HG02759 (cell line): ENCODE measurements around the gene PRR14.
"Not testable (repeated sequence)": the region's sequence is repeated elsewhere in the genome, so short reads cannot be mapped to it uniquely, and the experiment has no call there.

Experiments
- ATAC-seq: cut with Tn5 transposase; IDR thresholded peaks from one replicate; pipeline ENCODE4 v1.9.1; 2021; ENCODE audit warnings: mild to moderate bottlenecking, moderate library complexity; ENCODE audit not compliant: unreplicated experiment

Gene PRR14

DNA sequence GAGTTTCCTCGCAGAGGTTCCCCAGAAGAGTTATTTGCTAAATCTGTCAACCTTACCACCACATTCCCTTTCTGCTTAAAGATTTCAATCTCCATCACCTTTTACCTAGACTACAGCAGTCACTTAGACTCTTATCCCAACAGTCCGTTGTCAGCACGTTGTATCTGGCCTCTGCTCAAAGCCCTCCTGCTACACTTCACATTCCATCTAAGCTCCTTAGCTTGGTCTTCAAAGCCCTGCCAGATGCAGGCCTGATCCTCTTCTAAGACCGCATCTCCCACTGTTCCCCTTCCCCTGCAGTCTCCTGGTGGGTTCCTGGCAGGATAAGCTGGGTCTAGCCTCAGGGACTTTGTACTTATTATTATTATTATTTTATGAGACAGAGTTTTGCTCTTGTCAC lies 37.9 kb downstream of the PRR14 start:
- no peak for ATAC-seq

DNA sequence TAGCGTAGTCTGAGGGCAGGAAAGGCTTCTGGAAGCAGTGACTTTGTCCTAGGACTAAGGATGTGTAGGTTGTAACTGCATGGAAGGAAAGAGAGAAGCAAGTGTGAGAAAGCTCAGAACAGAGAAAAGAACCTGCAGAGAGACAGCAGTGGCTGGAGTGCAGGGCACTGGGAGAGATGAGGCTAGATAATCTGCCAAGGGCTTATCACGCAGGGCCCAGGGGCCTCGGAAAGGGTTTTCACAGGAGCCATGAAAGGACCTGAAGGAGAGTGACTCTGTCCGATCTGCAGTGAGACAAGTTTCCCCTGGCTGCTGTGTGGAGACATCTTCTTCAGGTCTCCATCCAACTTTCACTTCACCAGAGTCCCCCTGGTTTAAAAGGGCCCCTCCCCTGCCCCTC lies 41.1 kb downstream of the PRR14 start:
- no peak for ATAC-seq

DNA sequence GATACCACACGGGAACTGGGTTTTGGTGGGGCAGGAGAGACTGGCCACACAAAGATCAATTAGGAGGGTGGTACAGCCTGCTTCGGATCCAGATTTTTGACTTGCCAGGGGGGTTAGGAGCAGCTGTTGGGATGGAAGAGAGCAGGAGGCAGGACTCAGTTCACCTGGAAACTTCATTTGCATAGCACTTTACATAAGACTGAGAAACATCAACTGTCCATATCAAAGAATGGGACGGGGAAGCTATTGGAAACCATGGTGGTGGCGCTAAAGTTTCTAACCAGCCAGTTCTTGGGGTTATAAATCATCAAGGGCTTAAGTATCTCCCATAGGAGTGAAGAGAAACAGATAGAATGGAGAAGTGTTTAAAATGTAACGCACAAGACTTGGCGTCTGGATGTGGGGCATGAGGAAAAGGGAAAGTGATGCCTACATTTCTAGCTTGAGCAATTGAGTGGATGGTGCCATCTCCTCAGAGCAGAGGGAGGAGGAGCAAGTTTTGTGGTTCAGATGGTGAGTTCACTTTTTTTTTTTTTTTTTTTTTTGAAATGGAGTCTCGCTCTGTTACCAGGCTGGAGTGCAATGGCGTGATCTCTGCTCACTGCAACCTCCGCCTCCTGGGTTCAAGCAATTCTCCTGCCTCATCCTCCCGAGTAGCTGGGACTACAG lies 41.8 kb downstream of the PRR14 start:
- no peak for ATAC-seq

DNA sequence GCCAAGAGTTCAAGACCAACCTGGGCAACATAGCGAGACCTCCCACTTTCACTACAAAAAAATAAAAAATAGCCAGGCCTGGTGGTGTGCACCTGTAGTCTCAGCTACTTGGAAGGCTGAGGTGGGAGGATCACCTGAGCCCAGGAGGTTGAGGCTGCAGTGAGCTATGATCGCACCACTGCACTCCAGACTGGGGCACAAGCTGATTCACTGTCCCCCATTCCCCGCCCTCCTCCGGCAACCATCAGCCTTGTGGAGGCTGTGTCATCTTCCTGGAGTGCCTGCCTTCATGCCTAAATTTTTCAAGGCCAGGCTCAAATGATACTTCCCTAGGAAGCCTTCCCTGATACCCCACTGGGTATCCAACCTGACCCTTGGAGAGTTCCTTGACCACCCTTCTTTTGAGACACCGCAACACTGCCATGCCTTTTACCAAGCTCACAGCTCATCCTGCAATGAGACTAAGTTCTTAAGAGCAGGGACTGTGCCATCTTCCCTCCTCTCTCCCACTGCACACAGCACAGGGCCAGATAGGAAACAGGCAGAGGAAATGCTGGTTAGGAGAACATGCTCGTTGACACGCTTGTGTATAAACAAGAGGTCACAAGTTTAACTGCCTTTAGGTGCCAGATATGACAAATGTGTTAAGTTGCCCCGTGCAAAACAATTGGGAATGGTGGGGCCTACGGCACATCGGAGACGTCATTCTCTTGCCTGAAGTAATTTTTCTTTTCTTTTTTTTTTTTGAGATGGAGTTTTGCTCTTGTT lies 44.4 kb downstream of the PRR14 start:
- no peak for ATAC-seq

DNA sequence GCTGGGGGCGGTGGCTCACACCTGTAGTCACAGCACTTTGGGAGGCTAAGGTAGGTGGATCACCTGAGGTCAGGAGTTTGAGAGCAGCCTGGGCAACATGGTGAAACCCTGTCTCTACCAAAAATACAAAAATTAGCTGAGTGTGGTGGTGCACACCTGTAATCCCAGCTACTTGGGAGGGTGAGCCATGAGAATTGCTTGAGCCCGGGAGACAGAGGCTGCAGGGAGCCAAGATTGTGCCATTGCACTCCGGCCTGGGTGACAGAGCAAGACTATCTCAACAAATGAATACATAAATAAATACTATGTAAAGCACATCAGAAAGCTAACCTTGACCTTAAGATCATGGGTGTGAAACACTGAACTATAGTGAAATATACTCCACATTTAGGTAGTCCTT lies 45.9 kb downstream of the PRR14 start:
- not testable (repeated sequence) for ATAC-seq

DNA sequence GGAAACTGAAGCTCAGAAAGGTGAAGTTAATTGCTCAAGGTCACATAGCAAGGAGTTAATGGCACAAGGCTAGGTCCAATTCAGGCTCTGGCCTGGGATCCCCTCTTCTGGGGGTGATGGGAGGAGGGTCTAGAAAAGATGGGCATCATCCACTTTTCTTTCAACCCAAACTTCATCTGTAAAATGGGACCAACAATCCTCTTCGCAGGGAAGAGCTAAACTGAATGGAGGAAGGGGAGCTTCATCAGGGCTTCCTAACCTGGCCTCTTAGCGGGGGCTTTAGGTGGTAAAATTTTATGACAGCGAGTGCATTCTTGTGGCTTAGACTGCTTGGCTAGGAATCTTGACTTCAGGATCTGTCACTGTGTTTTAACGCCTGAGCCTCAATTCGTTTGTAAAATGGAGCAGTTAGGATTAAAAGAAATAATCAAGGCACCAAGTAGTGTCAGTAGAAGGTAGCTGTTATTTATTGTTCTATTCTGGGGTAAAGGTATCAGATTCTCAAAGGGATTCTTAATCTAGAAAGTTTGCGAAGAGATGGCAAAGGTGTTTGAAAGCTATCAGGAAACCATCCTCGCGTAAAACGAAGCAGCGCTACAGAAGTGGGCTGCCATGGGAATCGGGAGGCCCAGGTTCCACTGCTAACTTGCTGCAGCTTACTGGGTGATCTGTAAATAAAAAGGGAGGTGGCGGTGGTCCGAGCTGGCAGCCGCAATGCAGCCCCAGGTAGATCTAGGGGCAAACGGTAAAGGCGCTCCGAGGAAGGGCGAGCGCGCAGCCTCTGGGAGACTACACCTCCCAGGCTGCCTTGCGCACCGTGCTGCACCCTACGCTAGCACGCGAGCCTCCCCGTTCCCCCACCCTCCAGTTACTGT lies 46.7 kb downstream of the PRR14 start:
- peak; percentile 87 for ATAC-seq

DNA sequence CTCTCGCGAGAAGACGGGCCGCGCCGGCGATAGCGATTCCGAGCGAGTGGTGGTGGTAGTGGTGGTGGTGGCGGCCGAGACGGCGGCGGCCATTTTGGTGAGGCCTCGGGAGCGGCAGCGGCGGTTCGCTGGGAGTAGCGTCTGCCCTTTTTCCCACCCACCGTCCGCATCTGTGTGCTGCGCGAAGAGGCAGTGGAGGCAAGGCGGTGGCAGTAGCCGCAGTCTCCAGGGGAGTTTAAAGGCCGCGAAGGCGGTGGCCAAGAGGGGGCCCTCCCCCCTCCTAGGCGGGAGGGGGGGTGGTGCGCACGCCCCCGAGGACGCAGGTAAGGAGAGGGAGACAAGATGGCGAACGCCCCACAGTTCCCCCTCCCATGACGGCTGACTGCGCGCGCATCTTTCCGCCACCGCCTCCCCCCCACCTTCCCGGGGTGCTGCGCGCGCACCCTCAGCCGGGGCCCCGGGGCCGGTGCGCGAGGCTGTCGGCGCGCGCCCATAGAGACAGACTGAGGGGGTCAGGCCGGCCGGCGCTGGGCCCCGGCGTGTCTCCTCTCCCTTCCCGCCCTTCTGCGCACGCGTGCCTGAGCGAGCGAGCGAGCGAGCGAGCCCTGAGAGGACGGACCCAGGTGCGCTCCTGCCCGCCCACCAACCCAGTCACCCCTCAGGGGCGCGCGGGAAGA lies 47.5 kb downstream of the PRR14 start:
- ATAC-seq, result peak; percentile 71

DNA sequence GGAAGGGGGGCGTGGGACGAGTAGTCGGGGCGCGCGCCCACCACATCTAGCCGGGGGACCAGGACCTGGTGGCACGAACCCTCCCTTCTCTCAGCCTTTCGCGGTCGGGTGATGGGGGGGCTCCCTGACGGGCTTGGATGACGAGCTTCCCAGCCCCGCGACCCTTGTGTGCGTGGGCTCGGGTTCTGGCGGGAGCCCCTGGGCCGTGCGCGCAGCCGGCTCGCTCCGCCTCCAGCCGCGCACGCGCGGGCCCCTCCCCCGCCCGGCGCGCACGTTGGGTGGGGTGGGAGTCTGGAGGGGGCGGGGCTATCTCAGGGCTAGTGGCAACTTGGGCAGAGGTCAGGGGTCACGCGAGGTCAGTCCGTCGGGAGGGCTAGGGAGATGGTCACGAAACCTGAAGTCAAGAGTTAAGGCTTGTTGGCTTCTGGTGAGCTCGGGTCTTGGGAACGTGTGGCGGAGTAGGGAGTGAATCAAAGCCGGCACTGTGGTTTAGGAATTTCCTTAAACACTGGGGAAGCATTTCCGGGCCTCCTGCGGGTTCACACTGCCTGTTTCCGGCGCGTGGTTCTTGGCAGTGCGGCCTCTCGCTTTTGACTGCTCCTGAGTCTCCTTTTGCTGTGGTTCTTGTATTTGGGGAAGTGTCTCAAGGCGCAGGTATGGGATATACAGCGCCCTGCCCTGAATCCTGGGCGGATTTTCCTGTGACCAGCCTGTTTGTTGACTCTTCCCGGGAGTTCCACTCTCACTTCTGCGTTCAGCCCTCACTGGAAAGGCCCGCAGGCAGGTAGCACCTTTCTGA lies 48.3 kb downstream of the PRR14 start, which contains the start of gene SRCAP:
SRCAP (plus strand) TSS at position 356 of the 799 bp plus-strand sequence. CDS start 1,654 bp downstream, outside the sequence.
- ATAC-seq, result peak; percentile 37

DNA sequence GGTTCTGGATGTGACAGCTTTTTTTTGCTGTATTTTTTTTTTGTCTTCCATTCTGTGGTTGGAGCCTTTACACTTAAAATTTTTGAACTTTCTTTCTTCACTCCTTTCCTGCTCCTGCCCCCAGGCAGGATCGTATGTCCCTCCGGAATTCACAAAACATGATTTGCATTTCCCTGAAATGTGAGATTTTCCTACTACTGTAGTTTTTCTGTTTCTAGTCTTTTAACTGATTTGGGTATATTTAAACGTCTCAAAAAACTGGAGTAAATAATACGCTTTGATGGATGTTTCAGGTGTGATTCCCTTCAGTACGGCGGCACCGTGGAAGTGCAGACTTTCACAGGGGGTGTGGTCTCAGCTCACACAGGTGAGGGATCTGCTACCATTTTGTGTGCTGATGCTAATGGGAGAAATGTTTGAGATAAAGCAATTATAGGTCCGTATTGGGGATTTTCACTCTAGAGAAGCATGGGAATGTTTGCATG lies 48.9 kb downstream of the PRR14 start:
- ATAC-seq, result no peak

DNA sequence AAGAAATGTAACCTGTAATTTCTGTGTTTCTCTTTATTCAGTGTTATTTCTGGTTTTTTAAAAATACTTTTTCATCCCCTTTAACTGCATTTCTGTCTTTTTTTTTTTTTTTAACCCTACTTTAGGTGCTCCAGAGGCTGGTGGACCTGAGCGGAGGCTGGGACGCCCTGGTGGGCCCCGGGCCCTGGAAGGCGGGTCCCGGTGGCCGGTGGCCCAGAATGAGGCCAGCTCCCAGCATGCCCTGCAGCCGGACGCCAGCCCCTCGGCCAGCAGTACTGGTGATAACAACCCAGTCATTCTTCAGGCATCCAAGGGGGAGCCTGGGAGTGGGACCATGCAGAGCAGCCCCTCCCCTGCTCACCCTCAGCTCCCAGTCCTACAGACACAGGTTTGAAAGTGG lies 49.7 kb downstream of the PRR14 start:
- ATAC-seq, result no peak

DNA sequence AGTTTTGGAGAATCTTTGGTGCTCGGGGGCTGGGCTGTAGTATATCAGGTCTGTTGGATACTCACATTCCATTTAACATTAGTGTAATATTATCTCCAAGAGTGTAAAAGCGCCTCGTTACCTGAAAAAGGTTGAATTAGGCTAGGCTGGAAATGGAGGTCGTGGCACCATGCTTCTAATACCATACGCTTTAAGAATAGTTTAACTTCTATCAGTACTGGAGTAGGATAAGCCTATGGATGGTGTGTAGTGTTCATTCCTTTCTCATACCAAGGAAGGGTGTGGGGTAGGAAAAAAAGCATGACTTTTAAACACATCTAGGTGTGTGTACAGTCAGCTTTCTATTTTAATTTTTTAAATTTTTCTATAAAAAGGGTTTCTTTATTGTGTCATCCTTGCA lies 50.2 kb downstream of the PRR14 start:
- ATAC-seq, result no peak

DNA sequence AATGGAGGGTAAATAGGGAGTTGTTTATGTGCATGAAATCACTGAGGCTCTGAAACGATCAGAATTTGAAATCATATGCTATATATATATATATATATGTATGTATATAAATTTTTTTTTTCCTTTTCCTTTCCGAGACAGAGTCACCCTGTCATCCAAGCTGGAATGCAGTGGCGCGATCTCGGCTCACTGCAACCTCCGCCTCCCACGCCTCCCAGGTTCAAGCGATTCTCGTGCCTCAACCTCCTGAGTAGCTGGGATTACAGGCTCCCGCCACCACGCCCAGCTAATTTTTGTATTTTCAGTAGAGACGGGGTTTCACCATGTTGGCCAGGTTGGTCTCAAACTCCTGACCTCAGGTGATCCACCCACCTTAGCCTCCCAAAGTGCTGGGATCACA lies 52.3 kb downstream of the PRR14 start:
- ATAC-seq, result not testable (repeated sequence)

DNA sequence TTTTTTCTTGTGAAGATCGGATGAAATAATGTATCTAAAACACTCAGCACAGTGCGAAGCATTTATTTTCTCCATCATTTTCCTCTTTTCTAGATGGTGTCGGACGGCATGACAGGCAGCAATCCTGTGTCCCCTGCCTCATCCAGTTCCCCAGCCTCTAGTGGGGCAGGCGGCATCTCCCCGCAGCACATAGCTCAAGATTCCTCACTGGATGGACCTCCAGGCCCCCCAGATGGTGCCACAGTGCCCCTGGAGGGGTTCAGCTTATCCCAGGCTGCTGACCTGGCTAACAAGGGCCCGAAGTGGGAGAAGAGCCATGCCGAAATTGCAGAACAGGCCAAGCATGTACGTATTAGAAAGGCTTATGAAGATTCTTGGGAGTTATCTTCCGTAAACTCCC lies 53.2 kb downstream of the PRR14 start:
- no peak for ATAC-seq
